Endodermal cell (in vitro differentiated cells): ENCODE results near the gene DNAJC4. TPM values are rescaled to one million over a fixed set of nuclear protein-coding genes. Genes with fewer than 3 reads are reported as not detected.

ENCODE experiments used
- DNase-seq: peaks from one replicate; pipeline ENCODE4 v3.0.0-alpha.2; 2017
- H3K27ac ChIP-seq: 2 replicates; pipeline ENCODE4 v1.5.1; 2013; ENCODE audit warnings: mild to moderate bottlenecking, low read depth, low read length, moderate library complexity
- H3K27me3 ChIP-seq: 2 replicates; pipeline ENCODE4 v1.6.1; 2013; ENCODE audit warnings: mild to moderate bottlenecking, low read length, moderate library complexity; ENCODE audit not compliant: insufficient read depth, control insufficient read depth, poor library complexity, severe bottlenecking
- H3K36me3 ChIP-seq: 2 replicates; pipeline ENCODE4 v1.7.0; 2013; ENCODE audit warnings: mild to moderate bottlenecking, low read length, moderate library complexity; ENCODE audit not compliant: control insufficient read depth, insufficient read depth
- H3K4me1 ChIP-seq: one replicate; pipeline ENCODE4 v1.7.0; 2013; ENCODE audit warnings: low read length; ENCODE audit not compliant: control insufficient read depth, insufficient read depth
- H3K4me3 ChIP-seq: 2 replicates; pipeline ENCODE4 v1.5.1; 2013; ENCODE audit warnings: mild to moderate bottlenecking, low read length, moderate library complexity
- H3K9ac ChIP-seq: 2 replicates; pipeline ENCODE4 v1.6.1; 2013; ENCODE audit warnings: mild to moderate bottlenecking, low read length, moderate library complexity; ENCODE audit not compliant: poor library complexity, severe bottlenecking; ENCODE audit errors: extremely low read depth
- H3K9me3 ChIP-seq: 2 replicates; pipeline ENCODE4 v1.6.1; 2013; ENCODE audit warnings: mild to moderate bottlenecking, low read length, moderate library complexity; ENCODE audit not compliant: control insufficient read depth
- H3K27ac Mint-ChIP-seq: 2 replicates; pipeline ENCODE4 v1.8.0; 2020; ENCODE audit warnings: mixed read lengths
- H3K27me3 Mint-ChIP-seq: 2 replicates; pipeline ENCODE4 v1.8.0; 2021; ENCODE audit warnings: mild to moderate bottlenecking, mixed read lengths; ENCODE audit not compliant: insufficient read depth
- H3K36me3 Mint-ChIP-seq: 2 replicates; pipeline ENCODE4 v1.8.0; 2020; ENCODE audit warnings: low read depth, mixed read lengths
- H3K4me1 Mint-ChIP-seq: 2 replicates; pipeline ENCODE4 v1.8.0; 2020; ENCODE audit warnings: mixed read lengths
- H3K4me3 Mint-ChIP-seq: 2 replicates; pipeline ENCODE4 v1.8.0; 2020; ENCODE audit warnings: mild to moderate bottlenecking, moderate library complexity, mixed read lengths
- H3K9me3 Mint-ChIP-seq: 2 replicates; pipeline ENCODE4 v1.8.0; 2020; ENCODE audit warnings: mild to moderate bottlenecking, mixed read lengths
- CTCF ChIP-seq: fragments of 200-600 bp; sonication (generic); conservative IDR thresholded peaks from 2 replicates; pipeline ENCODE4 v1.5.0; 2021; ENCODE audit warnings: antibody characterized with exemption, mild to moderate bottlenecking
- WGBS, 2 experiments: methylation state at CpG; one replicate each; pipeline versions ENCODE4 v1.1.5 to v1.1.7; 2013; ENCODE audit warnings: missing lambda C conversion rate in 2 of 2, mixed read lengths in 1 of 2; ENCODE audit not compliant: insufficient coverage in 1 of 2, insufficient read length in 1 of 2; 5-methylcytosine and 5-hydroxymethylcytosine counted together
- total RNA-seq, 2 donors: library from RNA; stranded (reverse); fragmentation: NEBNext Ultra II Directional in 1 of 2; extraction: Animal tissue kit (Norgen Biotek cat#: 25700) in 1 of 2; gene quantifications; 2 replicates in 1 of 2; 3 replicates in 1 of 2; pipeline ENCODE4 v1.2.1, GENCODE V29; 2021

Gene DNAJC4
- total RNA-seq, 2 donors from 2014 or later: 20.3 to 22.9 TPM

DNA sequence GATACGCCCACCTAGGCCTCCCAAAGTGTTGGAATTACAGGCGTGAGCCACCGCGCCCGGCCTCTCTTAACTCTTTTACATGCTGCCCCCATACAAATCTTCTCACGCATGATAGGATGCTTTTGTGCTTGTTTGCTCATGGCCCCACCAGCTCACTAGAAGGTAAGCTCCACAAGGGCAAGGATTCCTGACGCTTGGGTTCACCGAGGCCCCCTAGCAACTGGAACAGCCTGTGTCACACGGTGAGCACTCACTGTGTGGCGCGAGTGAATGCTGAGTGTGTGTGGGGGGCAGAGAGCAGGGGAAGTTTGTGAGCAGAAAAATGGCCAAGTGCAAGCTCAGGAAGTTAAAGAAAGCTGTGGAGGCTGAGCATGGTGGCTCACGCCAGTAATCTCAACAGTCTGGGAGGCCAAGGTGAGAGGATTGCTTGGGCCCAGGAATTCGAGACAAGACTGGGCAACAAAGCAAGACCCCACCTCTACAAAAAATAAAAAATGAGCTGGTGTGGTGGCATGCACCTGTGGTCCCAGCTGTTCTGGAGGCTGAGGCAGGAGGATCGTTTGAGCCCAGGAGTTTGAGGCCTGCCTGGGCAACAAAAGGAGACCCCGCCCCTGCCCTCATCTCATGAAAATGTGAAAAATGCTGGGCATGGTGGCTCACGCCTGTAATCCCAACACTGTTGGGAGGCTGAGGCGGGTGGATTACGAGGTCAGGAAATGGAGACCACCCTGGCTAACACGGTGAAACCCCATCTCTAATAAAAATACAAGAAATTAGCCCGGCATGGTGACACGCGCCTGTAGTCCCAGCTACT, 51.8 kb downstream of the DNAJC4 start:
- H3K4me1 Mint-ChIP-seq: peaks cover 4% of the 10 kb centered on the region
- no peak overlapping the region for H3K4me3 Mint-ChIP-seq
- WGBS, 2 experiments: 95% methylated on average over 13 to 22 of the region's 22 CpGs
- no peaks in the 10 kb centered on the region for H3K27me3 ChIP-seq
- peaks cover 16% of the 10 kb centered on the region for H3K36me3 ChIP-seq
- no peak overlapping the region for H3K4me3 ChIP-seq
- no peaks in the 10 kb centered on the region for H3K9me3 Mint-ChIP-seq
- no peak overlapping the region for H3K27ac ChIP-seq
- no peak overlapping the region for H3K9ac ChIP-seq
- no peak for TF ChIP-seq CTCF
- no peaks in the 10 kb centered on the region for H3K4me1 ChIP-seq
- H3K9me3 ChIP-seq: no peaks in the 10 kb centered on the region
- no peak overlapping the region for H3K27ac Mint-ChIP-seq
- no peak for DNase-seq
- H3K27me3 Mint-ChIP-seq: no peaks in the 10 kb centered on the region
- peaks cover 24% of the 10 kb centered on the region for H3K36me3 Mint-ChIP-seq

DNA sequence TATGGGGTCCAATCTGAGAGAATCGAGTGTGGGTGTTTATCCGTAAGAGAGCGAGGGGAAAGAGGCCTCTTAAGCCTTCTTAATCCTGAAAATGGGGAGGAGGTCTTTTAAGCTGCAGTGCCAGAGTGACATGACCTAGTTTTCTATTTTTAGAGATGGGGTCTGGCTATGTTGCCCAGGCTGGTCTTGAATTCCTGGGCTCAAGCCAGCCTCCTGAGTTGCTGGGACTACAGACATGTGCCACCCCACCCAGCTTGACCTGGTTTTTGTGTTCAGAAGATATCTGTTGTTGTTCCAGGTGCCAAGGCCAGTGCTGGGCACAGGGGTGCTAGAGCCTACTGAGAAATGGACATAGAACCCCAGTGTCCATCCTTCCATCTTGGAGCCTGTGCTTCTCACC, 52.7 kb downstream of the DNAJC4 start:
- no peaks in the 10 kb centered on the region for H3K27me3 Mint-ChIP-seq
- H3K27me3 ChIP-seq: no peaks in the 10 kb centered on the region
- peaks cover 4% of the 10 kb centered on the region for H3K4me1 Mint-ChIP-seq
- H3K9me3 ChIP-seq: no peaks in the 10 kb centered on the region
- H3K27ac ChIP-seq: no peak overlapping the region
- peaks cover 13% of the 10 kb centered on the region for H3K36me3 ChIP-seq
- H3K4me1 ChIP-seq: no peaks in the 10 kb centered on the region
- peaks cover 22% of the 10 kb centered on the region for H3K36me3 Mint-ChIP-seq
- no peaks in the 10 kb centered on the region for H3K9me3 Mint-ChIP-seq
- H3K27ac Mint-ChIP-seq: no peak overlapping the region
- H3K4me3 ChIP-seq: no peak overlapping the region
- TF ChIP-seq CTCF: no peak
- H3K4me3 Mint-ChIP-seq: peak overlapping the region; percentile 69
- DNase-seq: no peak
- WGBS, 2 experiments: 94 to 97% methylated on average over 3 of the region's 3 CpGs
- H3K9ac ChIP-seq: no peak overlapping the region

Other genes with a start within 250 kb of the DNAJC4 start
- 10 to 100 TPM; 87.7 to 95.1 TPM for gene OTUB1, start 244.1 kb upstream of the DNAJC4 start, total RNA-seq
- not detected for gene FLRT1, start 194.6 kb upstream of the DNAJC4 start, total RNA-seq
- gene MACROD1, start 64.4 kb upstream of the DNAJC4 start, total RNA-seq: 10 to 100 TPM; 23.0 to 41.9 TPM
- 100 to 1,000 TPM; 230 to 257 TPM for gene STIP1, start 44.4 kb upstream of the DNAJC4 start, total RNA-seq
- 1 to 10 TPM; 4.2 to 5.3 TPM for gene FERMT3, start 23.8 kb upstream of the DNAJC4 start, total RNA-seq
- 10 to 100 TPM; 45.6 to 60.4 TPM for gene TRPT1, start 4.4 kb upstream of the DNAJC4 start, total RNA-seq
- 10 to 100 TPM; 54.4 to 55.9 TPM for gene NUDT22, start 4.3 kb upstream of the DNAJC4 start, total RNA-seq
- gene VEGFB, start 4.0 kb downstream of the DNAJC4 start, total RNA-seq: 10 to 100 TPM; 58.9 to 78.4 TPM
- 10 to 100 TPM; 44.6 to 53.7 TPM for gene FKBP2, start 10.5 kb downstream of the DNAJC4 start, total RNA-seq
- gene PPP1R14B, start 16.4 kb downstream of the DNAJC4 start, total RNA-seq: 100 to 1,000 TPM; 228 to 265 TPM
- 10 to 100 TPM; 75.0 to 83.2 TPM for gene PLCB3, start 21.0 kb downstream of the DNAJC4 start, total RNA-seq
- 10 to 100 TPM; 42.3 to 48.2 TPM for gene BAD, start 54.1 kb downstream of the DNAJC4 start, total RNA-seq
- 10 to 100 TPM; 57.7 to 58.4 TPM for gene GPR137, start 55.3 kb downstream of the DNAJC4 start, total RNA-seq
- gene KCNK4, start 60.8 kb downstream of the DNAJC4 start, total RNA-seq: not detected
- not detected for gene CATSPERZ, start 69.8 kb downstream of the DNAJC4 start, total RNA-seq
- 10 to 100 TPM; 22.8 to 34.5 TPM for gene ESRRA, start 75.0 kb downstream of the DNAJC4 start, total RNA-seq
- 100 to 1,000 TPM; 265 to 352 TPM for gene TRMT112, start 87.0 kb downstream of the DNAJC4 start, total RNA-seq
- gene PRDX5, start 87.6 kb downstream of the DNAJC4 start, total RNA-seq: 100 to 1,000 TPM; 235 to 289 TPM
- gene CCDC88B, start 109.7 kb downstream of the DNAJC4 start, total RNA-seq: 10 to 100 TPM; 14.2 to 15.2 TPM
- gene RPS6KA4, start 128.6 kb downstream of the DNAJC4 start, total RNA-seq: 10 to 100 TPM; 13.5 to 14.5 TPM